NAMALWA (cell line): ENCODE data around the gene FIS1.

Source experiments
- DNase-seq: peaks from one replicate; pipeline ENCODE4 v3.0.0-alpha.2; 2015; ENCODE audit warnings: low spot score

FIS1 gene

GRCh38 chr7:101233907-101234547 is 10.9 kb downstream of the FIS1 start:
- no peak for DNase-seq

- DNase-seq, result no peak
Measured at GRCh38 chr7:101232141-101232850, 12.6 kb downstream of the FIS1 start.

GRCh38 chr7:101231644-101232043 is 13.2 kb downstream of the FIS1 start:
- DNase-seq, result no peak

GRCh38 chr7:101226721-101227120 is 18.2 kb downstream of the FIS1 start:
- DNase-seq, result no peak

- no peak for DNase-seq
Measured at GRCh38 chr7:101225650-101226049, 19.2 kb downstream of the FIS1 start.

- no peak for DNase-seq
Measured at GRCh38 chr7:101223528-101223927, 21.4 kb downstream of the FIS1 start.

GRCh38 chr7:101222275-101222830 is 22.5 kb downstream of the FIS1 start:
- no peak for DNase-seq

GRCh38 chr7:101220295-101220694 is 24.6 kb downstream of the FIS1 start:
- no peak for DNase-seq

GRCh38 chr7:101218236-101219125 is 26.4 kb downstream of the FIS1 start:
- DNase-seq, result peak; percentile 56

GRCh38 chr7:101217388-101218235 is 27.3 kb downstream of the FIS1 start, which contains the start of the genes PLOD3 and ZNHIT1:
PLOD3 (minus strand) TSS chr7:101217581; CDS start chr7:101217274, 307 bp downstream.
ZNHIT1 (plus strand) TSS chr7:101218165; CDS start chr7:101218196, 31 bp downstream.
- peak; percentile 100 for DNase-seq

- DNase-seq, result no peak
Measured at GRCh38 chr7:101216860-101217387, 28.0 kb downstream of the FIS1 start.

- DNase-seq, result no peak
Measured at GRCh38 chr7:101216001-101216859, 28.7 kb downstream of the FIS1 start.

GRCh38 chr7:101212014-101212413 is 32.9 kb downstream of the FIS1 start:
- DNase-seq, result no peak

- no peak for DNase-seq
Measured at GRCh38 chr7:101211501-101211900, 33.4 kb downstream of the FIS1 start.

- DNase-seq, result no peak
Measured at GRCh38 chr7:101210143-101210542, 34.7 kb downstream of the FIS1 start.

- no peak for DNase-seq
Measured at GRCh38 chr7:101208794-101209193, 36.1 kb downstream of the FIS1 start.

GRCh38 chr7:101207459-101207858 is 37.4 kb downstream of the FIS1 start:
- DNase-seq, result no peak

GRCh38 chr7:101206665-101207042 is 38.2 kb downstream of the FIS1 start:
- DNase-seq, result no peak

- DNase-seq, result no peak
Measured at GRCh38 chr7:101205901-101206664, 38.8 kb downstream of the FIS1 start.
